Nephron (organoid): ENCODE data around the gene ST3GAL3.

Experiments used
- H3K27ac Mint-ChIP-seq, 3 experiments: 2 replicates each; pipeline ENCODE4 v1.8.0; 2020; ENCODE audit warnings: mixed read lengths in 3 of 3, mild to moderate bottlenecking in 2 of 3, moderate library complexity in 1 of 3
- H3K27me3 Mint-ChIP-seq: 2 replicates; pipeline ENCODE4 v1.8.0; 2021; ENCODE audit warnings: low read depth, mild to moderate bottlenecking, moderate library complexity, mixed read lengths
- H3K36me3 Mint-ChIP-seq: 2 replicates; pipeline ENCODE4 v1.8.0; 2020; ENCODE audit warnings: low read depth, mixed read lengths
- H3K4me1 Mint-ChIP-seq: 2 replicates; pipeline ENCODE4 v1.8.0; 2020; ENCODE audit warnings: mixed read lengths
- H3K4me3 Mint-ChIP-seq, 3 experiments: 2 replicates each; pipeline ENCODE4 v1.8.0; 2020; ENCODE audit warnings: mild to moderate bottlenecking in 3 of 3, mixed read lengths in 3 of 3, moderate library complexity in 2 of 3
- H3K9me3 Mint-ChIP-seq: 2 replicates; pipeline ENCODE4 v1.8.0; 2020; ENCODE audit warnings: mixed read lengths
- CTCF ChIP-seq, 3 experiments: fragments of 200-600 bp; sonication (generic); IDR thresholded peaks; one replicate each; pipeline ENCODE4 v1.5.0; 2021; ENCODE audit warnings: antibody characterized with exemption in 3 of 3; ENCODE audit not compliant: unreplicated experiment in 3 of 3

ST3GAL3 gene

GRCh38 chr1:43849670-43850069 lies 142.3 kb downstream of the ST3GAL3 start:
- no peak for TF ChIP-seq CTCF (IDR thresholded peaks at IDR 0.05; ENCODE audit: unreplicated experiment in 3 of 3)
- Mint-ChIP-seq H3K36me3 (peaks cover 8% of the 10 kb centered on the region), H3K4me3 (no peak overlapping the region), H3K27ac (no peak overlapping the region), H3K9me3 (no peaks in the 10 kb centered on the region), H3K4me1 (peaks cover 5% of the 10 kb centered on the region), H3K27me3 (no peaks in the 10 kb centered on the region)

GRCh38 chr1:43850591-43851233 lies 143.4 kb downstream of the ST3GAL3 start:
- Mint-ChIP-seq H3K4me1 (peaks cover 5% of the 10 kb centered on the region), H3K36me3 (peaks cover 9% of the 10 kb centered on the region), H3K27me3 (no peaks in the 10 kb centered on the region), H3K27ac (no peak overlapping the region), H3K4me3 (no peak overlapping the region), H3K9me3 (no peaks in the 10 kb centered on the region)
- TF ChIP-seq CTCF (IDR thresholded peaks at IDR 0.05; ENCODE audit: unreplicated experiment in 3 of 3): no peak

GRCh38 chr1:43851561-43852338 lies 144.4 kb downstream of the ST3GAL3 start:
- Mint-ChIP-seq H3K9me3 (no peaks in the 10 kb centered on the region), H3K4me1 (peaks cover 5% of the 10 kb centered on the region), H3K4me3 (no peak overlapping the region), H3K27ac (no peak overlapping the region), H3K27me3 (no peaks in the 10 kb centered on the region), H3K36me3 (peaks cover 9% of the 10 kb centered on the region)
- TF ChIP-seq CTCF (IDR thresholded peaks at IDR 0.05; ENCODE audit: unreplicated experiment in 3 of 3): no peak

GRCh38 chr1:43853161-43853921 lies 146.0 kb downstream of the ST3GAL3 start:
- H3K27me3 Mint-ChIP-seq: no peaks in the 10 kb centered on the region
- H3K36me3 Mint-ChIP-seq: peaks cover 9% of the 10 kb centered on the region
- no peak overlapping the region for H3K27ac Mint-ChIP-seq
- no peak overlapping the region for H3K4me3 Mint-ChIP-seq
- H3K4me1 Mint-ChIP-seq: peaks cover 11% of the 10 kb centered on the region
- TF ChIP-seq CTCF (IDR thresholded peaks at IDR 0.05; ENCODE audit: unreplicated experiment in 3 of 3): no peak
- no peaks in the 10 kb centered on the region for H3K9me3 Mint-ChIP-seq

- Mint-ChIP-seq H3K4me1 (peaks cover 13% of the 10 kb centered on the region), H3K27ac (no peak overlapping the region), H3K4me3 (no peak overlapping the region), H3K9me3 (no peaks in the 10 kb centered on the region), H3K36me3 (peaks cover 5% of the 10 kb centered on the region), H3K27me3 (no peaks in the 10 kb centered on the region)
- no peak for TF ChIP-seq CTCF (IDR thresholded peaks at IDR 0.05; ENCODE audit: unreplicated experiment in 3 of 3)
Observed at GRCh38 chr1:43854473-43854872, 147.1 kb downstream of the ST3GAL3 start.
